LHCN-M2 (cell line): ENCODE measurements around the gene SLC35F5. TPM values are rescaled to one million over a fixed set of nuclear protein-coding genes. Genes with fewer than 3 reads are reported as not detected.
"Not testable (repeated sequence)": the region's sequence is repeated elsewhere in the genome, so short reads cannot be mapped to it uniquely, and the experiment has no call there.

Source experiments
- DNase-seq: peaks from one replicate; pipeline ENCODE4 v3.0.0-alpha.2; 2012; ENCODE audit warnings: low read depth
- total RNA-seq: library from RNA; depleted of rRNA; stranded (reverse); fragments of >200 nt; gene quantifications from 2 replicates; pipeline ENCODE4 v1.2.3, GENCODE V29; 2014; rRNA removed

The SLC35F5 gene
- total RNA-seq, 1 experiment from 2014 or later = 74.3 TPM

DNA sequence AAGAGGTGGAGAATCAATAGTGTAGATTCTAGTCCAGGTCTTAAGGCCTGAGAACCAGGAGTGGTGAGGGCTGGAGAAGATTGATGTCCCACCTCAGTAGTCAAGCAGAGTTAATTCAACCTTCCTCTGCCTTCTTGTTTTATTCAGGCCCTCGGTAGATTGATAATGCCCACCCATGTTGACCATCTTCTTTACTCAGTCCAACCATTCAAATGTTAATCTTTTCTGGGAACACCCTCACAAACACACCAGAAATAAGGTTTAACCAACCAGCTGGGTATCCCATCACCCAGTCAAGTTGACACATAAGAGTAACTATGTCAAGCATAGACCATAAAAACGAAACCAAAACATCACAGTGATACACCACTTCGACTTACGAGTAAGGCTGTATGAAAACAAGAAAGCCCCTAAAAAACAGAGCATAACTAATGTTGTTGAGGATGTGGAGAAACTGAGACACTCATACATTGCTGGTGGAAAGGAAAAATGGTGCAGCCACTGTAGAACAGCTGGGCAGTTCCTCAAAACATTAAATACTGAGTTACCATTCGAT, 57.5 kb downstream of the SLC35F5 start:
- no peak for DNase-seq

GRCh38 chr2:113698251-113698650, 58.2 kb downstream of the SLC35F5 start:
- DNase-seq = not testable (repeated sequence)

- peak; percentile 15 for DNase-seq
These were observed 58.9 kb downstream of the SLC35F5 start for GRCh38 chr2:113697516-113697915.

GRCh38 chr2:113694438-113694837, 62.0 kb downstream of the SLC35F5 start:
- DNase-seq = no peak

DNA sequence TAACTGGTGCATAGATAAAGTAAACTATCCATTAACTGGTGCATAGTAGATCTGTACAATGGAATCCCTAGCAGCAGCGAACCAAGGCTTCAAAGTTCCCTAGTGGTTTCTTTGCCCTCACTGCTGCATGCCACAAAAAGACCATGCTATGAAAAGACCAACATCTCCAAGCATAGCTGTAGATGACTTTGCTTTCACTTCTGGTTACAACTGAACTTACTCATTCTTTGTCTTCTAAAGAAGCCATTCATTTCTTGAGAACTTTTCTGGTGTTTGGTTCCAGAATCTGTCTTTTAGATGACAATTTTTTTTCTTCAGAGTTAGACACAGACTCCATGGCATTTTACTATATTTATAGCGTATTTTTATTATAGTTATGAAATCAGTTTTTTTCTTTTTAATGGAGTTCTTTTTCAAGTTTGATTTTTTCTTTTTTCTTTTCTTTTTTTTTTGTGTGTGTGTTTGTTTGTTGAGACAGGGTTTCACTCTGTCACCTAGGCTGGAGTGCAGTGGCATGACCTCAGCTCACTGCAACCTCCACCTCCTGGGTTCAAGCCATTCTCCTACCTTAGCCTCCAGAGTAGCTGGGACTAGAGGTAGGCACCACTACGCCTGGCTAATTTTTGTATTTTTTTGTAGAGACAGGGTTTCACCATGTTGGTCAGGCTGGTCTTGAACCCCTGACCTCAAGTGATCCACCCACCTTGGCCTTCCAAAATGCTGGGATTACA, 63.6 kb downstream of the SLC35F5 start:
- DNase-seq = no peak

GRCh38 chr2:113690871-113691270, 65.6 kb downstream of the SLC35F5 start:
- DNase-seq = not testable (repeated sequence)

DNA sequence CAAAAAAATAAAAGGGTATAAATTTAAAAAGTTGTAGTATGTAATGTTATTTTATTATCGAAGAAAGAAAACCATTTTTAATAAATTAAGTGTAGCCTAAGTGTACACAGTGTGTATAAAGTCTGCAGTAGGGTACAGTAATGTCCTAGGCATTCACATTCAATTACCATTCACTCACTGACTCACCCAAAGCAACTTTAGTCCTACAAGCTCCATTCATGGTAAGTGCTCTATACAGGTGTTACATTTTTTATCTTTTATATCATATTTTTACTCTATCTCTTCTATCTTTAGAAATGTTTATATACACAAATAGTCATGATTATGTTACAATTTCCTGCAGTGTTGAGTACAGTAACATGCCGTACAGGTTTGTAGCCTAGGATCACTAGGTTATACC, 69.9 kb downstream of the SLC35F5 start:
- DNase-seq = peak; percentile 11

- DNase-seq = peak; percentile 7
These were observed 71.0 kb downstream of the SLC35F5 start for GRCh38 chr2:113685471-113685870.

- DNase-seq = no peak
These were observed 77.0 kb downstream of the SLC35F5 start for GRCh38 chr2:113679457-113679856.

GRCh38 chr2:113677330-113677729, 79.1 kb downstream of the SLC35F5 start:
- no peak for DNase-seq

DNA sequence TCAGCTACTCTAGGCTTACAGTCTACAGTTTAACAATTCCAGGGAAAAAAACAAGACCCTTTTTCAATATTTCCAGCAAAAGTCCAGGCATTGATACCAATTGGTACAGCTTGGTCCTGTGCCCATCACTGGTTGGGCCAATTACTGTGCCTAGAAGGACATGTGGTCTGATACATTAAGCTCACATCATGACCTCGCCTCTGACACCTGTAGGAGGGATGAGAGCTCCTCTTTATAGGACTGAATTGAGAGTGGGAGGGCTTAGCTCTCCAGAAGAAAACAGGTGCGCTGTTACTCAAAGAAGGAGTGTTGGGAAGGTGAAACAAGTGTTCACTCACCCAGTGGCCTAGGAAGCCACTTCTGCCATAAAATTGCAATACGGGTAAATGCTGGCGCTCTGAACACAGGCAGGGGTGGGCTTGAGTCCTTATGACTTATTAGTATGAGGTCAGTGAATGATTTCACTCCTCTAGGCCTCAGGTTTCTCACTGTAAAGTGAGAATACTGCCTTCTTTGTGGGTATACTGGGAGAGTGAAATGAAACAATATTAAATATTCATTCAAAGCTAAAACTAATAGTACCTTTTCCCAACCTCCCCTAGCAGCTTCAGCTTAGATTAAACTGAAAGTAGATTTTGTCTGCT, 79.7 kb downstream of the SLC35F5 start:
- DNase-seq = no peak

- no peak for DNase-seq
These were observed 80.6 kb downstream of the SLC35F5 start for GRCh38 chr2:113675875-113676274.

GRCh38 chr2:113672326-113672932, 84.0 kb downstream of the SLC35F5 start:
- DNase-seq = no peak

DNA sequence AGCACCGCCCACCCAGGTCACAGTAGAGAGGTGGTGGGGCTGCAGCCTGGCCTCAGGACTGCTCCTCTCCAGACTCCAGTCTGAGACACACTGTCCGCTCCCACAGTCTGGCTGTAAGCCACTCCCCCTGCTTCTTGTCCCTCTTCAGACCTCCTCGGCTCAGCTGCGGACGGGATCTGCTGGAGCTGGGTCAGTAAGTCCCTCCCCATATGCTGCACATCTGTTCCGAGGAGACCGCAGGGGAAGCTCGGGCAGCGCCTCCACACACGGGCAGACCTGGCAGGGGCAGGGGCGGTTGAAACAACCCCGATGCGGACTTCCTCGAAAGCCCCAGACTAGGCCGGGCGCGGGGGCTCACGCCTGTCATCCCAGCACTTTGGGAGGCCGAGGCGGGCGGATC, 87.4 kb downstream of the SLC35F5 start:
- DNase-seq = not testable (repeated sequence)

DNA sequence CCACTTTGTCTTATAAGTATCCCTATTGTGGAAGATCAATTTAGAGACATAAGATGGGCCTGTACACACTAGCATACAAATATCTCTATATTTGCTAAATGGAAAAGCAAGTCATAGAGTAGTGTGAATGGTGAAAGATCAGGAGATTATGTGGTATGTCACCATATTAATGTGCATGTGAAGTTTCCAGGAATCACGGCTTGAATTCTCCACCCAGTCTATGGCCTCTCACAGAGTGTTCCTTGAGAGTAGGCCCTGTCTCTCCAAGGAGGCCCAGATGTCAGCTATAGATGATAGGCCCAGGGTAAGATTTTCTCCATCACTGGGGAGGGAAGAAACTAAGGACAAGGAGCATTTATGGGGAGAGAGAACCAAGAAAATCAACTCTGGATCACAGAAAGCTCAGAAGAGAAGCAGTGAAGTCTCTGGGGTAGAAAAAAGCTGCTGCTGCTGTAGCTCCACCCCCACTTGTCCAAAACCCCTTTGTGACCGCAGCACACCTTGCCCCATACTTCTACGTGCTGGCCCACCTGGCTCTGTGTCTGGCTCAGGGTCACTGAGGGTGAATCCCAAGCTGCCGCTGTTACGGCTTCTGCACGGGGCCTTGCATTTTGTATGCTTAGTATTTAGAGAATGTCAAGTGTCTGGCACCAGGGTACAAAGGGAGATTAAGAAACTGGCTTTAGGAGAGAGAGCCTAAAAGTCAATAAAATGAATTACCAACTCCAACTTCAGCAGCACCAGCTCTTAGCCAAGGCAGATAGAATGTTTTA, 91.5 kb downstream of the SLC35F5 start:
- DNase-seq = not testable (repeated sequence)

DNA sequence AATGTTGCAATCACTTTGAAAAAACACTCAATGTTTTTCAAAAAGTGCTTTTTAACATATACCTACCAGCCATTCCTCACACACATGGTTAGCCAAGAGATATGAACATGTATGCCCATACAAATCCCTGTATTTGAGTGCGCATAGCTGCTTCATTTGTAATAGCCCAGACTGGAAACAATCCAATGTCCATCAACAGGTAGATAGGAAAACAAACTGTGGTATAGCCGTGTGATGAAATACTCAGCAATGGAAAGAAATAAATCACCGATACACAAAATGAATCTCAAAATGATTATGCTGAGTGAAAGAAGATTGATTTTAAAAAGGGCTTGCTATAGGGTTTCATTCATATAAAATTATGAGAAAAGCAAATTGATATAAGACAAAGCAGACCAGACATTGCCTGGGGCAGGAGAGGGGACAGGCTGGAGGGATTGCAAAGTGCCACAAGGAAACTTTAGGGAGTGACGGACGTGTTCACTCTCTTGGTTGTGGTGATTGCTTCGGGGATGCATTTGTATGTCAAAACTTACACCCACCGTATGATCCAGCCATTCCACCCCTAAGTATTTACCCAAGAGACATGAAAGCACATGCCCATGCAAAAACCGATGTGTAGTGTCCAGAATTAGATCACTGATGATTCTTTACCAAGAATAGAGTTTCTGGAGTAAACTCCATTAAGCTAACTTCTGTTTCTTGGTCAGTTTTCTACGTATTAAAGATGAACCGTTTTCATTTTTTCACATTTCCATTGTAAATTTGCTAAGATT, 93.0 kb downstream of the SLC35F5 start:
- not testable (repeated sequence) for DNase-seq

Other genes starting within 250 kb of the SLC35F5 start
- gene RABL2A, start 129.4 kb downstream of the SLC35F5 start, total RNA-seq = 4.0 and 5.1 TPM in 2 replicates
- gene ACTR3, start 133.4 kb upstream of the SLC35F5 start, total RNA-seq = 307 and 331 TPM in 2 replicates